NCI-H2171 (cell line): ENCODE results near the gene LAMC3.

ENCODE experiments used
- DNase-seq: peaks from one replicate; lab custom pipeline; 2025; lab: John Stamatoyannopoulos, UW

Gene LAMC3

GRCh38 chr9:131008909-131009618 lies at the start of gene LAMC3:
TSS of gene LAMC3 (plus strand) at chr9:131009174. CDS start at chr9:131009215, 41 bp downstream.
- peak; percentile 53 for DNase-seq

- DNase-seq: no peak
Observed at GRCh38 chr9:130959809-130960334, 49.1 kb upstream of the LAMC3 start.

DNA sequence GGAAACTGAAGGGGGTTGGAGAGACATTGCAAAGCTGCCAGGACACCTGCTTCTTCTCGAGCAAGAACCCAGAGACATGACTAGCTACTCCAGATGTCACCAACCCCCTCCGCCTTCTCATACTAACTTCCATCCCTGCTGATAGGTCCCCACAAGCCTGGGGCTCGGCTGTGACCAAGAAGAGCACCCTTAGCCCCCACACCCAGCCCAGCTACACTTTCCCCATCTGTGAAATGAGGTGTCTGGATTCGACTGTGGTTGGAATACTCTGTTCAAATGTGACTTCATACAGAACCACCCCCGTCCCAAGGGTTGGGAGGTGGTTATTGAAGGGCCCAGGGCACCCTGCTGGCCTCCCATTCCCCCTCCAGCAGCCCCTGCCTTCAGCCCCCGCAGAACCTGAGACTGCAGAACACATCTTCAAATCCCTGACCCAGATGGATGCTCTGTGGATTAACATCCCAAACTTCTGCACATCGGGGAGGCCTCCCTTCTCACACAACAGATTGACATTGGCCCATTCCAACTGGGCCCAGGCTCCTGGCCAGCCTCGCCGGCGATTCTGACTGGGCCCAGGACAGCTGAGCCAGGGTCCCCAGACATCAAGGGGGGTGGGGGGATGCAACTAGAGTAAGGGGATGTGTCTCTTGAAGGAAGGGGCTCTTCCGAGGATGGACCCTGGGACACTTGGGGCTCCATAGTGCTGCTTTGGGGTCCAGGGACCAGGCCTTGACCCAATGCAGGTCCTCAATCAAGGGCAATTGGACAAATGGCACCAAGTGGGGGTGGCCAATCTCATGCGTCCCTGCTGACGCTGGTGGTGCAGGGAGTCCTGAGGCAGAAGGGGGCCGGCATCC lies 48.2 kb upstream of the LAMC3 start:
- DNase-seq: no peak

DNA sequence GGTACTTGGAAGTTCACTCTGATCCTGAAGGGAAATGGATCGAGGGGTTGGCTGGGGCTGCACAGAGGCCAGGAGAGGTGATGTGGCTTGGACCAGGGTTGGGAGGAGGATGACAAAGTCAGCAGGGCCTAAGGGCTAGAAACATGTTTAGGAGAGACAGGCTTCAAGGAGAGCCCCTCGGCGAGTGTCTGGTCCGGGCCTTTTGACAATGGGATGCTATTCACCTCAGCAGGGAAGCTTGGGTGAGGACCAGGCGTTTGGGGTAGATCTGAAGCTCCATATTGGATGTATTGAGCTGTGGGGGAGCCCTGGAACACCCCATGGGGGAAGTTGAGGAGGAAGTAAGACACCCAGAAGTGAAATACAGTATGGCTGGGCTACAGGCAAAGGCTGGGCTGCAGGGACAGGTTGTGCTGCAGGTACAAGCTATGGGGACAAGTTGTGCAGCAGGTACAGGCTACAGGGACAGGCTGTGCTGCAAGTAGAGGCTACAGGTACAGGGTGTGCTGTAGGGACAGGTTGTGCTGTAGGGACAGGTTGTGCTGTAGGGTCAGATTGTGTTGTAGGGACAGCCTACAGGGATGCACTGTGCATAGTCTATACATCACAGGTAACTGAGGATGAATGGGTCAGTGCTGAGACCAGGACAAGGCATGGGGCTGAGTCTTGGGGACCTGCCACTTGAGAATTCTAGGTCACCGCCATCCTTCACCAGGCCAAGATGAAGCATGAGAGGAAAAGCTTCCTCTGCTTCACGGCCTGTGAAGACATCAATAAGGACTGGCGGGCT lies 47.3 kb upstream of the LAMC3 start:
- DNase-seq: no peak

- no peak for DNase-seq
Observed at GRCh38 chr9:130962418-130963316, 46.3 kb upstream of the LAMC3 start.

GRCh38 chr9:130963337-130963908 lies 45.6 kb upstream of the LAMC3 start:
- no peak for DNase-seq

- DNase-seq: no peak
Observed at GRCh38 chr9:130963916-130964315, 45.1 kb upstream of the LAMC3 start.

GRCh38 chr9:130965680-130966079 lies 43.3 kb upstream of the LAMC3 start:
- no peak for DNase-seq

DNA sequence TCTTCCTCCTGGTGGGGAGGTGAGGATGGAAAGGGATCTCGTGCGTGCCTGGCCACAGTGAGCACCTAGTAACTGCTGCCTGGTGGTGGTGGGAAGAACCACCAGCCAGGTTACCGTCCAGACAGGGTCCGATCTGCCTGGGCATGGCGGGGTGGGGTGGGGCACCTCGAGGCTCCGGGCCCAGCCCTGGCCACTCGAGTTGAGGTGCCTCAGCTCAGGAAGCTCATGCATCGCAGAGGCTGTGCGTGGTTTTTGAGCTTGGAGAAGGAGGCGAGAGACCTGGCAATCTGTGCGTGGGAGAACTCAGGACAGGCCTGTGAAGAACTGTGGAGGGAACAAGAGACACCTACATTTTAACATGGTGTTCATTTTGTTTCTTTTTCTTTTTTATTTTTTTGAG lies 38.9 kb upstream of the LAMC3 start:
- no peak for DNase-seq

GRCh38 chr9:130970855-130971254 lies 38.1 kb upstream of the LAMC3 start:
- DNase-seq: no peak

GRCh38 chr9:130971294-130971849 lies 37.6 kb upstream of the LAMC3 start:
- no peak for DNase-seq

- DNase-seq: no peak
Observed at GRCh38 chr9:130972277-130972956, 36.6 kb upstream of the LAMC3 start.

GRCh38 chr9:130972957-130973685 lies 35.9 kb upstream of the LAMC3 start:
- no peak for DNase-seq

GRCh38 chr9:130973686-130974281 lies 35.2 kb upstream of the LAMC3 start:
- no peak for DNase-seq

DNA sequence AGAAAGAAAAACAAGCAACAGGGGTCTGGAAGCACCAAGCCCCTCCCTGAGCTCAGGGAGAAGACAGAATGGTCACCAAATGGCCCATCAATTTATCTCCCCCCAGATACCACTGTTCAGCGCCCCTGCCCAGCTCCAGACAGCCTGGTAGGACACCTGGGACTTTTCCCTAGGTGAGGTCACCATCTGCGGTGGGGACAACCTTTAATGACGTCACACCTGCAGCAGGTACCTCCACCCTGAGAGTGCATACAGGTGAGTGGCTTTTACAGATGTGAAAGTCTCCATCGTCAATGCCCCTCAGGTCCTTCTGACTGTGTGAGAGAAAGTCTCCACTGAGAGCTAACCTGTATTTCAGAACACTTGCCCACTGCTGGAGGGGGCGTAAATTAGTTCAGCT lies 34.3 kb upstream of the LAMC3 start:
- DNase-seq: no peak

- no peak for DNase-seq
Observed at GRCh38 chr9:130975156-130975555, 33.8 kb upstream of the LAMC3 start.

- no peak for DNase-seq
Observed at GRCh38 chr9:130975932-130976841, 32.8 kb upstream of the LAMC3 start.

DNA sequence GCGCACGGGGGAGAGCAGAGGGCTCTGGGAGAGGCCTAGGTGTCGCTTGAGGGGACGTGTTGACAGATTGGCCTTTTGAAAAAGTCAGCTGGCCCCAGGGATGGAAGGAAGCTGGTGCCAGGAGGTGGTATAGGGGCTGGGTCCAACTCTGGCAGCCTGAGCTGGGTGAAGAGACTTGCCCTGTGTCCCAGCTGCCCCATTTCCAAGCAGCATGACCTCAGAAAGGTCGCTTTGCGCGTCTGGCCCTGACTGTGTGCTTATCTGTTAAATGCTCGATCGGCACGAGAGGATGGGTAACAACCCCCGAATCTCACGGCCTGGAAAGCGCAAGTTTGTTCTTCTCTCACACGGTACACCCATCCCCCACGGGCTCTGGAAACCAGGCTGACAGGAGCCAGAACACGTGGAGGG lies 31.2 kb upstream of the LAMC3 start:
- no peak for DNase-seq
